ENCODE data around the gene USP6NL. TPM values are rescaled to one million over a fixed set of nuclear protein-coding genes. Genes with fewer than 3 reads are reported as not detected.

USP6NL gene
- total RNA-seq, 2 experiments from 2014 or later = 2.3 to 2.5 TPM

GRCh38 chr10:11569471-11569870 is 42.0 kb downstream of the USP6NL start:
- H3K4me1 Mint-ChIP-seq (ENCODE audit: low read depth) = peaks cover 9% of the 10 kb centered on the region
- peaks cover 4% of the 10 kb centered on the region for H3K27me3 Mint-ChIP-seq
- no peak for DNase-seq
- POLR2A ChIA-PET = interaction anchor here (0.8 kb wide), 1 partner anchor 1258 kb away, joined by 4 read pairs; no protein-coding TSS in a partner anchor
- no peaks in the 10 kb centered on the region for H3K36me3 Mint-ChIP-seq (ENCODE audit: low read depth)
- no peak overlapping the region for H3K4me3 Mint-ChIP-seq
- no peak for TF ChIP-seq CTCF (IDR thresholded peaks at IDR 0.05)
- no peaks in the 10 kb centered on the region for H3K9me3 Mint-ChIP-seq
- H3K27ac Mint-ChIP-seq = no peak overlapping the region
- CTCF ChIA-PET = interaction anchor here (0.8 to 1.3 kb wide), 4 partner anchors 15 to 147 kb away, joined by 3 read pairs; no protein-coding TSS in a partner anchor
- no peak for ATAC-seq
- intact Hi-C loops (cut with micrococcal nuclease) = no loop called here

- Mint-ChIP-seq H3K9me3 (no peaks in the 10 kb centered on the region), H3K36me3 (ENCODE audit: low read depth) (no peaks in the 10 kb centered on the region), H3K4me1 (ENCODE audit: low read depth) (peaks cover 7% of the 10 kb centered on the region), H3K4me3 (no peak overlapping the region), H3K27ac (no peak overlapping the region), H3K27me3 (peaks cover 2% of the 10 kb centered on the region)
- TF ChIP-seq CTCF (IDR thresholded peaks at IDR 0.05) = no peak
- DNase-seq = no peak
- CTCF ChIA-PET = interaction anchor here (0.8 kb wide), 2 partner anchors 50 to 148 kb away, joined by 3 read pairs; no protein-coding TSS in a partner anchor
- POLR2A ChIA-PET = interaction anchor here (0.8 kb wide), 1 partner anchor 1258 kb away, joined by 4 read pairs; no protein-coding TSS in a partner anchor
- no peak for ATAC-seq
- intact Hi-C loops (cut with micrococcal nuclease) = no loop called here
Measured at GRCh38 chr10:11568578-11568977, 42.9 kb downstream of the USP6NL start.

- DNase-seq (no peak), ATAC-seq (no peak)
- intact Hi-C loops (cut with micrococcal nuclease) = no loop called here
- H3K36me3 Mint-ChIP-seq (ENCODE audit: low read depth) = no peaks in the 10 kb centered on the region
- ChIA-PET POLR2A (no interaction called here), CTCF (interaction anchor here (0.8 to 1.8 kb wide), 2 partner anchors 13 to 43 kb away, joined by 3 to 4 read pairs; no protein-coding TSS in a partner anchor)
- no peaks in the 10 kb centered on the region for H3K27me3 Mint-ChIP-seq
- H3K27ac Mint-ChIP-seq = no peak overlapping the region
- no peaks in the 10 kb centered on the region for H3K9me3 Mint-ChIP-seq
- no peaks in the 10 kb centered on the region for H3K4me1 Mint-ChIP-seq (ENCODE audit: low read depth)
- no peak overlapping the region for H3K4me3 Mint-ChIP-seq
- TF ChIP-seq CTCF (IDR thresholded peaks at IDR 0.05) = no peak
Measured at GRCh38 chr10:11564741-11565140, 46.7 kb downstream of the USP6NL start.

GRCh38 chr10:11563936-11564335 is 47.5 kb downstream of the USP6NL start:
- DNase-seq (no peak), ATAC-seq (no peak)
- H3K36me3 Mint-ChIP-seq (ENCODE audit: low read depth) = no peaks in the 10 kb centered on the region
- no peaks in the 10 kb centered on the region for H3K27me3 Mint-ChIP-seq
- intact Hi-C loops (cut with micrococcal nuclease) = no loop called here
- no peaks in the 10 kb centered on the region for H3K4me1 Mint-ChIP-seq (ENCODE audit: low read depth)
- H3K4me3 Mint-ChIP-seq = no peak overlapping the region
- no peak overlapping the region for H3K27ac Mint-ChIP-seq
- ChIA-PET POLR2A (no interaction called here), CTCF (interaction anchor here (0.8 to 1.8 kb wide), 2 partner anchors 12 to 44 kb away, joined by 3 to 4 read pairs; no protein-coding TSS in a partner anchor)
- TF ChIP-seq CTCF (IDR thresholded peaks at IDR 0.05) = no peak
- H3K9me3 Mint-ChIP-seq = no peaks in the 10 kb centered on the region

- no peak for ATAC-seq
- DNase-seq = no peak
- POLR2A ChIA-PET = no interaction called here
- no peaks in the 10 kb centered on the region for H3K9me3 Mint-ChIP-seq
- TF ChIP-seq CTCF (IDR thresholded peaks at IDR 0.05) = no peak
- no peaks in the 10 kb centered on the region for H3K4me1 Mint-ChIP-seq (ENCODE audit: low read depth)
- CTCF ChIA-PET = no interaction called here
- no peaks in the 10 kb centered on the region for H3K36me3 Mint-ChIP-seq (ENCODE audit: low read depth)
- intact Hi-C loops (cut with micrococcal nuclease) = no loop called here
- H3K27ac Mint-ChIP-seq = no peak overlapping the region
- no peak overlapping the region for H3K4me3 Mint-ChIP-seq
- H3K27me3 Mint-ChIP-seq = no peaks in the 10 kb centered on the region
Measured at GRCh38 chr10:11562888-11563287, 48.6 kb downstream of the USP6NL start.
